ENCODE measurements around the gene TEDC2. TPM values are rescaled to one million over a fixed set of nuclear protein-coding genes. Genes with fewer than 3 reads are reported as not detected.

TEDC2 gene
- total and polyA plus RNA-seq, 2 experiments from 2014 or later, result 6.2 to 7.1 TPM

DNA sequence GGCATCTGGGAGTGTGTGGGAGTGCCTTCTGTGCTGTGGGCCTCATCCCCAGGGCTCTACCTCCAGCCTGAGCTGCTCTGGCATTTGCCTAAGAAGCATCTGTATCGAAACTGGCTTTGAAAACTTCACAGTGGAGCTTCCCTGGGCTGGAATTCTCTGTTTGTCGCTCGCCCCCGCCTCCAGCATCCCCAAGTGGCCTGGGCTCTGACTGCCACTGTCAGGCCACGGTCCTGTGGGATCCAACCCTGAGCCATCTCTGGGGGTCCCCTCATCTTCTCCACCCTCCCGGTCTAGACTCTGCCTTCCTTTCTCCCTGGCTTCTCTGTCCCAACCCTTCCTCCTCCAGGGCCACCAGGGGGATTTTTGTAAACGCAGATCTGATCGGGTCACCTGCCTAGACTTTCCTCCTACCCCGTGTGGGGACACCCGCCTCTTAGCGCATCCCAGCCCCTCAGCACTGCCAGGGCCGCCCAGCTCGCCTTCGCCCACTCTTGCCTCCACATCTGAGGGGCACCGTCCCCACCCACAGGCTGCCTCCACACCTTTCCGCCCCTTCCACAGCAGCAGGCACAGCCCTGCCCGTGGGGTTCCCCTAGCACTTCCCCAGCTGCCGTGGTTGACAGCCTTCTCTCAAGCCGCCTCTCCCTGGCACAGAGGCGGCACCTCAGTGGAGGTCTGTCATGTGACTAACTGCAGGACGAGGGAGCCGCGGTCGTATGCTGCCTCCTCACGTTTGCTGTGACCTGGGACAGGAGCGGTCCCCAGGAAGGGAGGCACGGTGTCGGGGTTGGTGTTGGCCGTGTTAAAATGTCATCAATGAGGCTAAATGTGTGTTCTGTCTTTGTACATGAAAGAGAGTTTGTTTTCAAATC, 27.0 kb downstream of the TEDC2 start:
- Histone ChIP-seq H3K4me2 (no peak overlapping the region), H3K9me2 (replicated peaks; ENCODE audit: insufficient read depth) (no peaks in the 10 kb centered on the region), H3K9me3 (ENCODE audit: low read depth) (no peaks in the 10 kb centered on the region), H3K4me3 (no peak overlapping the region), H4K20me1 (ENCODE audit: insufficient read depth, poor library complexity, severe bottlenecking) (peaks cover 10% of the 10 kb centered on the region), H3K4me1 (ENCODE audit: insufficient read depth) (peaks cover 19% of the 10 kb centered on the region), H3K27me3 (no peaks in the 10 kb centered on the region), H3K79me2 (peaks cover 76% of the 10 kb centered on the region), H3K36me3 (replicated peaks; ENCODE audit: insufficient read depth, low read depth) (no peaks in the 10 kb centered on the region), H2AFZ (no peak overlapping the region), H3K27ac (no peak overlapping the region)
- 83% methylated on average over 29 of the region's 29 CpGs for WGBS (ENCODE audit: low lambda C conversion rate, missing lambda C conversion rate)
- DNase-seq (ENCODE audit: low spot score), result no peak
- TF ChIP-seq, protein P1, sequence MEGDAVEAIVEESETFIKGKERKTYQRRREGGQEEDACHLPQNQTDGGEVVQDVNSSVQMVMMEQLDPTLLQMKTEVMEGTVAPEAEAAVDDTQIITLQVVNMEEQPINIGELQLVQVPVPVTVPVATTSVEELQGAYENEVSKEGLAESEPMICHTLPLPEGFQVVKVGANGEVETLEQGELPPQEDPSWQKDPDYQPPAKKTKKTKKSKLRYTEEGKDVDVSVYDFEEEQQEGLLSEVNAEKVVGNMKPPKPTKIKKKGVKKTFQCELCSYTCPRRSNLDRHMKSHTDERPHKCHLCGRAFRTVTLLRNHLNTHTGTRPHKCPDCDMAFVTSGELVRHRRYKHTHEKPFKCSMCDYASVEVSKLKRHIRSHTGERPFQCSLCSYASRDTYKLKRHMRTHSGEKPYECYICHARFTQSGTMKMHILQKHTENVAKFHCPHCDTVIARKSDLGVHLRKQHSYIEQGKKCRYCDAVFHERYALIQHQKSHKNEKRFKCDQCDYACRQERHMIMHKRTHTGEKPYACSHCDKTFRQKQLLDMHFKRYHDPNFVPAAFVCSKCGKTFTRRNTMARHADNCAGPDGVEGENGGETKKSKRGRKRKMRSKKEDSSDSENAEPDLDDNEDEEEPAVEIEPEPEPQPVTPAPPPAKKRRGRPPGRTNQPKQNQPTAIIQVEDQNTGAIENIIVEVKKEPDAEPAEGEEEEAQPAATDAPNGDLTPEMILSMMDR (IDR thresholded peaks at IDR 0.05; ENCODE audit: poor library complexity), result peak; percentile 5
- TF ChIP-seq EZH2 (IDR thresholded peaks at IDR 0.05; ENCODE audit: borderline replicate concordance) (no peak), EZH2phosphoT487 (IDR thresholded peaks at IDR 0.05; ENCODE audit: low read depth, severe bottlenecking, unreplicated experiment) (no peak)

DNA sequence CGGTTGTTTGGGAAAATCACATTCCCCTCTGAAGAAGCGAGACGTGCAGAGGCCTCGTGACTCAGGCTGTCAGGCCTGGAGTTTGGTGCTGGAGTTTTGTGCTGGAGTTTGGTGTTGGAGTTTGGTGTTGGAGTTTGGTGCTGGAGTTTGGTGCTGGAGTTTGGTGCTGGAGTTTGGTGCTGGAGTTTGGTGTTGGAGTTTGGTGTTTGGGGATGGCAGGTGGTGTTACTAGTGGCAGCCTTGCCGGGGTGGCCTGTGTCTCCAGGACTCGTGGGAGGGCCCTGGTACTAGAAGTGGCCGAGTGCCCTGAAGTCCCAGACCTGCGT, 27.6 kb downstream of the TEDC2 start:
- H3K4me1 ChIP-seq (ENCODE audit: insufficient read depth), result peaks cover 19% of the 10 kb centered on the region
- no peak for TF ChIP-seq EZH2phosphoT487 (IDR thresholded peaks at IDR 0.05; ENCODE audit: low read depth, severe bottlenecking, unreplicated experiment)
- no peak for TF ChIP-seq EZH2 (IDR thresholded peaks at IDR 0.05; ENCODE audit: borderline replicate concordance)
- TF ChIP-seq, protein P1 (IDR thresholded peaks at IDR 0.05; ENCODE audit: poor library complexity), result no peak
- no peak overlapping the region for H3K27ac ChIP-seq
- DNase-seq (ENCODE audit: low spot score), result no peak
- no peaks in the 10 kb centered on the region for H3K9me2 ChIP-seq (replicated peaks; ENCODE audit: insufficient read depth)
- peaks cover 10% of the 10 kb centered on the region for H4K20me1 ChIP-seq (ENCODE audit: insufficient read depth, poor library complexity, severe bottlenecking)
- H3K4me3 ChIP-seq, result no peak overlapping the region
- H3K79me2 ChIP-seq, result peaks cover 72% of the 10 kb centered on the region
- no peaks in the 10 kb centered on the region for H3K9me3 ChIP-seq (ENCODE audit: low read depth)
- no peak overlapping the region for H2AFZ ChIP-seq
- H3K4me2 ChIP-seq, result no peak overlapping the region
- WGBS (ENCODE audit: low lambda C conversion rate, missing lambda C conversion rate), result 76% methylated on average over 8 of the region's 8 CpGs
- no peaks in the 10 kb centered on the region for H3K27me3 ChIP-seq
- no peaks in the 10 kb centered on the region for H3K36me3 ChIP-seq (replicated peaks; ENCODE audit: insufficient read depth, low read depth)

GRCh38 chr16:2487903-2488531, 28.1 kb downstream of the TEDC2 start:
- no peaks in the 10 kb centered on the region for H3K9me2 ChIP-seq (replicated peaks; ENCODE audit: insufficient read depth)
- DNase-seq (ENCODE audit: low spot score), result no peak
- H3K4me2 ChIP-seq, result no peak overlapping the region
- H3K4me3 ChIP-seq, result no peak overlapping the region
- H3K36me3 ChIP-seq (replicated peaks; ENCODE audit: insufficient read depth, low read depth), result no peaks in the 10 kb centered on the region
- TF ChIP-seq, protein P1 (IDR thresholded peaks at IDR 0.05; ENCODE audit: poor library complexity), result no peak
- no peak overlapping the region for H3K27ac ChIP-seq
- peaks cover 14% of the 10 kb centered on the region for H3K4me1 ChIP-seq (ENCODE audit: insufficient read depth)
- H3K79me2 ChIP-seq, result peaks cover 66% of the 10 kb centered on the region
- WGBS (ENCODE audit: low lambda C conversion rate, missing lambda C conversion rate), result 80% methylated on average over 14 of the region's 15 CpGs
- peaks cover 10% of the 10 kb centered on the region for H4K20me1 ChIP-seq (ENCODE audit: insufficient read depth, poor library complexity, severe bottlenecking)
- H3K27me3 ChIP-seq, result no peaks in the 10 kb centered on the region
- no peaks in the 10 kb centered on the region for H3K9me3 ChIP-seq (ENCODE audit: low read depth)
- no peak overlapping the region for H2AFZ ChIP-seq

All from hepatocyte (in vitro differentiated cells).